Measurements from ENCODE around the gene SH2D5.

DNA sequence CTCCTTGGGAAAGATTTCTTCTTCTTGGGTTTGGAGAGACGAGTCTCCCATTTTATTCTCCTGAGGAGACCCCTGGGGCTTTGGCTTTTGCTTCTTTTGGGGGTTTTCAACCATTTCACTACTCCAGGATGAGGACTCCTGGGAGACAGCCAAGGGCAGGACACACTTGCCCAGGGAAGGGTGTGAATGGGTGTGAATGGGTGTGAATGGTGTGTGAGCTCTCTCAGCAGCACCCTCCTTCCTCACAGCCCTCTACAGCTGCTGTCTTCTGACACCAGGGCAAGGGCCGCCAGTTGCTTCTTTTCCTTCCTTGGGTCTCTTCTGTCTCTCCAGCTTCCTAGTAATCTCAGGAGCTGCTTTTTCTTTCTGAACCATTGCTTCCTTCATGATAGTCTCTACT is 38.9 kb downstream of the SH2D5 start:
- TF ChIP-seq, protein P1, sequence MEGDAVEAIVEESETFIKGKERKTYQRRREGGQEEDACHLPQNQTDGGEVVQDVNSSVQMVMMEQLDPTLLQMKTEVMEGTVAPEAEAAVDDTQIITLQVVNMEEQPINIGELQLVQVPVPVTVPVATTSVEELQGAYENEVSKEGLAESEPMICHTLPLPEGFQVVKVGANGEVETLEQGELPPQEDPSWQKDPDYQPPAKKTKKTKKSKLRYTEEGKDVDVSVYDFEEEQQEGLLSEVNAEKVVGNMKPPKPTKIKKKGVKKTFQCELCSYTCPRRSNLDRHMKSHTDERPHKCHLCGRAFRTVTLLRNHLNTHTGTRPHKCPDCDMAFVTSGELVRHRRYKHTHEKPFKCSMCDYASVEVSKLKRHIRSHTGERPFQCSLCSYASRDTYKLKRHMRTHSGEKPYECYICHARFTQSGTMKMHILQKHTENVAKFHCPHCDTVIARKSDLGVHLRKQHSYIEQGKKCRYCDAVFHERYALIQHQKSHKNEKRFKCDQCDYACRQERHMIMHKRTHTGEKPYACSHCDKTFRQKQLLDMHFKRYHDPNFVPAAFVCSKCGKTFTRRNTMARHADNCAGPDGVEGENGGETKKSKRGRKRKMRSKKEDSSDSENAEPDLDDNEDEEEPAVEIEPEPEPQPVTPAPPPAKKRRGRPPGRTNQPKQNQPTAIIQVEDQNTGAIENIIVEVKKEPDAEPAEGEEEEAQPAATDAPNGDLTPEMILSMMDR (IDR thresholded peaks at IDR 0.05) = no peak
- TF ChIP-seq POLR2A (IDR thresholded peaks at IDR 0.05) (no peak), POLR2AphosphoS5 (IDR thresholded peaks at IDR 0.05) (no peak)
